Caki2 (cell line): ENCODE data around the gene SRGN. TPM values are rescaled to one million over a fixed set of nuclear protein-coding genes. Genes with fewer than 3 reads are reported as not detected.

Experiments used
- DNase-seq: peaks from one replicate; pipeline ENCODE4 v3.0.0-alpha.2; 2015; ENCODE audit warnings: low read depth
- in situ Hi-C: cut with HindIII; loops from 2 replicates; pipeline ENCODE4 v1.10.0; 2016; ENCODE audit warnings: low sequenced_read_pairs, low pct_unique_long_range_greater_than_20kb, mixed read lengths
- total RNA-seq: library from RNA; depleted of rRNA; stranded (reverse); fragments of >200 nt; shearing (Covaris generic); gene quantifications from 2 replicates; pipeline ENCODE4 v1.2.3, GENCODE V29; 2014; ENCODE audit warnings: low replicate concordance

The SRGN gene
- total RNA-seq, 1 experiment from 2014 or later = 293 TPM

GRCh38 chr10:69057261-69057950 is 30.5 kb upstream of the SRGN start:
- in situ Hi-C loops = no loop called here
- no peak for DNase-seq

GRCh38 chr10:69057951-69058297 is 30.0 kb upstream of the SRGN start:
- in situ Hi-C loops = no loop called here
- DNase-seq = no peak

- no peak for DNase-seq
- in situ Hi-C loops = no loop called here
Observed at GRCh38 chr10:69060127-69060798, 27.6 kb upstream of the SRGN start.

- in situ Hi-C loops = no loop called here
- DNase-seq = peak; percentile 96
Observed at GRCh38 chr10:69061305-69062161, 26.4 kb upstream of the SRGN start.

- in situ Hi-C loops = no loop called here
Observed at GRCh38 chr10:69062901-69063300, 25.0 kb upstream of the SRGN start.

GRCh38 chr10:69064762-69065328 is 23.1 kb upstream of the SRGN start:
- DNase-seq = no peak
- in situ Hi-C loops = no loop called here

More at GRCh38 chr10:69062901-69063300, 25.0 kb upstream of the SRGN start:
- no peak for DNase-seq

GRCh38 chr10:69065406-69066361 is 22.2 kb upstream of the SRGN start:
- in situ Hi-C loops = no loop called here
- DNase-seq = peak; percentile 16

GRCh38 chr10:69067189-69067588 is 20.7 kb upstream of the SRGN start:
- in situ Hi-C loops = no loop called here
- DNase-seq = no peak

GRCh38 chr10:69068549-69068948 is 19.4 kb upstream of the SRGN start:
- DNase-seq = no peak
- in situ Hi-C loops = no loop called here

- no peak for DNase-seq
- in situ Hi-C loops = no loop called here
Observed at GRCh38 chr10:69069090-69070042, 18.5 kb upstream of the SRGN start.

GRCh38 chr10:69070951-69071350 is 17.0 kb upstream of the SRGN start:
- DNase-seq = no peak
- in situ Hi-C loops = no loop called here

GRCh38 chr10:69071610-69072009 is 16.3 kb upstream of the SRGN start:
- in situ Hi-C loops = no loop called here
- DNase-seq = no peak

- no peak for DNase-seq
- in situ Hi-C loops = no loop called here
Observed at GRCh38 chr10:69073026-69073425, 14.9 kb upstream of the SRGN start.

- in situ Hi-C loops = no loop called here
Observed at GRCh38 chr10:69073736-69074364, 14.1 kb upstream of the SRGN start.

GRCh38 chr10:69074532-69074931 is 13.4 kb upstream of the SRGN start:
- DNase-seq = no peak
- in situ Hi-C loops = no loop called here

More at GRCh38 chr10:69073736-69074364, 14.1 kb upstream of the SRGN start:
- no peak for DNase-seq

- DNase-seq = no peak
- in situ Hi-C loops = no loop called here
Observed at GRCh38 chr10:69075431-69075830, 12.5 kb upstream of the SRGN start.
